ENCODE results near the gene RGS3. TPM values are rescaled to one million over a fixed set of nuclear protein-coding genes. Genes with fewer than 3 reads are reported as not detected.

Gene RGS3
- total and polyA plus RNA-seq, 10 of the 15 experiments (the other 5 are each of a cell fraction or from before 2014, with no cell fraction given), result 2.9 to 138 (median 28.8) TPM

DNA sequence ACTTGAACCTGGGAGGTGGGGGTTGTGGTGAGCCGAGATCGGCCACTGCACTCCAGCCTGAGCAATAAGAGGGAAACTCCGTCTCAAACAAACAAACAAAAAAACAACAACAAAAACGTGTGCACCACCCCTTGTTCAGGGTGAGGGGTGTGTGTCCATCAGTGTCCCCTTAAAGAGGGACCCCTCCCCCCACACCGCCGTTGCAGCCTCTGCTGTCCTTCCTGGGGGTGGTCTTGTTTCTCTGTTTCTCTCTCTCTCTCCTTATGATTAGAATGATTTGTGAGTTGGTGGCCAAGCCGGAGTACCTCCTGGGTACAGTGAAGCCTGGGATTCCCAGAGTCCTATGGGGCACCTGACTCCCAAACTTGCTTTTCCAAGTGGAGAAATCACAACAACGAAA, 49.6 kb downstream of the RGS3 start (continued):
- TF ChIP-seq, protein P1, sequence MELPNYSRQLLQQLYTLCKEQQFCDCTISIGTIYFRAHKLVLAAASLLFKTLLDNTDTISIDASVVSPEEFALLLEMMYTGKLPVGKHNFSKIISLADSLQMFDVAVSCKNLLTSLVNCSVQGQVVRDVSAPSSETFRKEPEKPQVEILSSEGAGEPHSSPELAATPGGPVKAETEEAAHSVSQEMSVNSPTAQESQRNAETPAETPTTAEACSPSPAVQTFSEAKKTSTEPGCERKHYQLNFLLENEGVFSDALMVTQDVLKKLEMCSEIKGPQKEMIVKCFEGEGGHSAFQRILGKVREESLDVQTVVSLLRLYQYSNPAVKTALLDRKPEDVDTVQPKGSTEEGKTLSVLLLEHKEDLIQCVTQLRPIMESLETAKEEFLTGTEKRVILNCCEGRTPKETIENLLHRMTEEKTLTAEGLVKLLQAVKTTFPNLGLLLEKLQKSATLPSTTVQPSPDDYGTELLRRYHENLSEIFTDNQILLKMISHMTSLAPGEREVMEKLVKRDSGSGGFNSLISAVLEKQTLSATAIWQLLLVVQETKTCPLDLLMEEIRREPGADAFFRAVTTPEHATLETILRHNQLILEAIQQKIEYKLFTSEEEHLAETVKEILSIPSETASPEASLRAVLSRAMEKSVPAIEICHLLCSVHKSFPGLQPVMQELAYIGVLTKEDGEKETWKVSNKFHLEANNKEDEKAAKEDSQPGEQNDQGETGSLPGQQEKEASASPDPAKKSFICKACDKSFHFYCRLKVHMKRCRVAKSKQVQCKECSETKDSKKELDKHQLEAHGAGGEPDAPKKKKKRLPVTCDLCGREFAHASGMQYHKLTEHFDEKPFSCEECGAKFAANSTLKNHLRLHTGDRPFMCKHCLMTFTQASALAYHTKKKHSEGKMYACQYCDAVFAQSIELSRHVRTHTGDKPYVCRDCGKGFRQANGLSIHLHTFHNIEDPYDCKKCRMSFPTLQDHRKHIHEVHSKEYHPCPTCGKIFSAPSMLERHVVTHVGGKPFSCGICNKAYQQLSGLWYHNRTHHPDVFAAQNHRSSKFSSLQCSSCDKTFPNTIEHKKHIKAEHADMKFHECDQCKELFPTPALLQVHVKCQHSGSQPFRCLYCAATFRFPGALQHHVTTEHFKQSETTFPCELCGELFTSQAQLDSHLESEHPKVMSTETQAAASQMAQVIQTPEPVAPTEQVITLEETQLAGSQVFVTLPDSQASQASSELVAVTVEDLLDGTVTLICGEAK (IDR thresholded peaks at IDR 0.05; ENCODE audit: borderline replicate concordance), result no peak
- no peak for TF ChIP-seq POLR2AphosphoS2 (IDR thresholded peaks at IDR 0.05; ENCODE audit: low read depth, low read length)
- no peak for TF ChIP-seq GABPA (IDR thresholded peaks at IDR 0.05; ENCODE audit: low read depth)
- no peak for TF ChIP-seq MYC (IDR thresholded peaks at IDR 0.05; ENCODE audit: insufficient read depth, insufficient read length, insufficient replicate concordance, low read length, severe bottlenecking)
- TF ChIP-seq, protein P2, sequence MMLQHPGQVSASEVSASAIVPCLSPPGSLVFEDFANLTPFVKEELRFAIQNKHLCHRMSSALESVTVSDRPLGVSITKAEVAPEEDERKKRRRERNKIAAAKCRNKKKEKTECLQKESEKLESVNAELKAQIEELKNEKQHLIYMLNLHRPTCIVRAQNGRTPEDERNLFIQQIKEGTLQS (IDR thresholded peaks at IDR 0.05; ENCODE audit: borderline replicate concordance, extremely low read depth, low read depth, low read length), result no peak
- no peak for TF ChIP-seq IKZF2 (IDR thresholded peaks at IDR 0.05)
- no peak for TF ChIP-seq RAD21 (IDR thresholded peaks at IDR 0.05; ENCODE audit: insufficient read depth, low read depth, low read length)
- TF ChIP-seq SP1 (IDR thresholded peaks at IDR 0.05; ENCODE audit: low read depth, low read length), result no peak

Measured in GM12878 (cell line).